Common myeloid progenitor, CD34-positive (primary cell): ENCODE data around the gene UBE2F.

Source experiments
- CTCF ChIA-PET: fragments of 350-600 bp; sonication (Branson Sonifier 250); formaldehyde crosslinking; loops from one replicate; lab custom pipeline; 2021; ENCODE audit warnings: antibody characterized with exemption; lab: Charles Lee
- POLR2A ChIA-PET: fragments of 350-600 bp; sonication (Branson Sonifier 250); formaldehyde crosslinking; loops from one replicate; lab custom pipeline; 2021; ENCODE audit warnings: antibody characterized with exemption; lab: Charles Lee
- DNase-seq, 3 donors: peaks; one replicate each; pipeline versions ENCODE4 v3.0.0 to v3.0.0-alpha.2; 2013
- H3K27ac ChIP-seq, 2 experiments: 1 replicate in 1 of 2; 2 replicates in 1 of 2; pipeline ENCODE4 v1.7.0; 2013; ENCODE audit warnings: inconsistent platforms in 2 of 2, low read length in 2 of 2, mild to moderate bottlenecking in 2 of 2, low read depth in 1 of 2, moderate library complexity in 1 of 2; ENCODE audit not compliant: severe bottlenecking in 2 of 2, insufficient read depth in 1 of 2, poor library complexity in 1 of 2
- H3K27me3 ChIP-seq, 5 experiments: replicated peaks in 2 of 5; 1 replicate in 3 of 5; 2 replicates in 2 of 5; pipeline versions ENCODE4 v1.6.1 to v1.7.0; 2013; ENCODE audit warnings: low read length in 4 of 5, mild to moderate bottlenecking in 2 of 5, moderate library complexity in 2 of 5, inconsistent platforms in 1 of 5; ENCODE audit not compliant: insufficient read depth in 5 of 5, control insufficient read depth in 4 of 5
- H3K36me3 ChIP-seq, 4 experiments: 1 replicate in 2 of 4; 2 replicates in 2 of 4; pipeline versions ENCODE4 v1.6.1 to v1.7.0; 2013; ENCODE audit warnings: low read length in 3 of 4, control low read depth in 1 of 4, mild to moderate bottlenecking in 1 of 4; ENCODE audit not compliant: control insufficient read depth in 4 of 4, insufficient read depth in 4 of 4
- H3K4me1 ChIP-seq, 4 experiments: 1 replicate in 3 of 4; 2 replicates in 1 of 4; pipeline versions ENCODE4 v1.6.1 to v1.7.1; 2013; ENCODE audit warnings: low read length in 3 of 4, mild to moderate bottlenecking in 3 of 4, control low read depth in 1 of 4, inconsistent platforms in 1 of 4, moderate library complexity in 1 of 4; ENCODE audit not compliant: control insufficient read depth in 4 of 4, insufficient read depth in 4 of 4; ENCODE audit errors: control extremely low read depth in 1 of 4
- H3K4me3 ChIP-seq, 7 experiments: 1 replicate in 4 of 7; 2 replicates in 3 of 7; pipeline versions ENCODE4 v1.5.1 to v1.7.0; 2013; ENCODE audit warnings: mild to moderate bottlenecking in 7 of 7, low read length in 6 of 7, moderate library complexity in 6 of 7, inconsistent platforms in 2 of 7, low read depth in 2 of 7, control low read depth in 1 of 7; ENCODE audit not compliant: insufficient read depth in 4 of 7, control insufficient read depth in 1 of 7; ENCODE audit errors: extremely low read depth in 1 of 7
- H3K9me3 ChIP-seq, 5 experiments: 1 replicate in 4 of 5; 2 replicates in 1 of 5; pipeline versions ENCODE4 v1.6.1 to v1.7.1; 2013; ENCODE audit warnings: low read length in 4 of 5, mild to moderate bottlenecking in 2 of 5, inconsistent platforms in 1 of 5, low read depth in 1 of 5, moderate library complexity in 1 of 5; ENCODE audit not compliant: control insufficient read depth in 4 of 5, insufficient read depth in 2 of 5; ENCODE audit errors: control extremely low read depth in 1 of 5
- WGBS: methylation state at CpG from one replicate; pipeline ENCODE4 v1.1.5; 2013; ENCODE audit not compliant: insufficient coverage; 5-methylcytosine and 5-hydroxymethylcytosine counted together

The UBE2F gene

GRCh38 chr2:237972211-237972610, 5.4 kb downstream of the UBE2F start:
- H3K27ac ChIP-seq = no peak overlapping the region
- peaks cover 30 to 55% (median 44%) of the 10 kb centered on the region in 4 experiments for H3K4me1 ChIP-seq
- no peak overlapping the region for H3K4me3 ChIP-seq
- ChIA-PET POLR2A (no interaction called here), CTCF (interaction anchor here (0.9 to 1.8 kb wide), 6 partner anchors 11 to 111 kb away, joined by 3 to 5 read pairs (median 3); no protein-coding TSS in a partner anchor)
- peak in 1 of 3 donors; percentile 41 for DNase-seq
- no peaks in the 10 kb centered on the region for H3K27me3 ChIP-seq
- WGBS = 89% methylated on average over 2 of the region's 3 CpGs
- peaks cover 0 to 27% (median 16%) of the 10 kb centered on the region in 4 experiments for H3K36me3 ChIP-seq
- no peaks in the 10 kb centered on the region for H3K9me3 ChIP-seq

DNA sequence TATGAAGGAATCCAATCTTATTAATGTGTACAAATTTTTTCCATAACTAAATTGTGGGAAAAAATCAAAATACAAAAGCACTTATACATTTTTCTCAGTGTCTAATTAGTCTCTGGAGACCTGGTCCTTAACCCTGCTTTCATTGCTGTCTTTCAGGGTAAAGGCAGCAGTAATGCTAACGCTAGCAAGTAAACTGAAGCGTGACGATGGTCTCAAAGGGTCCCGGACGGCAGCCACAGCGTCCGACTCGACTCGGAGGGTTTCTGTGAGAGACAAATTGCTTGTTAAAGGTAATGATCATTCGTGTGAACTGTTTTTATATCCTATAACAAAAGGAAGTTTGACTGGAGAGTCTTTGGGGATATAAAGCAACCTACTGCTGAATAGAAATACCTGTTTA, 6.1 kb downstream of the UBE2F start:
- H3K4me1 ChIP-seq = peaks cover 26 to 53% (median 39%) of the 10 kb centered on the region in 4 experiments
- CTCF ChIA-PET = interaction anchor here (0.9 to 1.6 kb wide), 4 partner anchors 10 to 112 kb away, joined by 3 to 5 read pairs (median 3); no protein-coding TSS in a partner anchor

GRCh38 chr2:237977380-237977779, 10.6 kb downstream of the UBE2F start:
- Histone ChIP-seq H3K36me3 (peaks cover 0 to 61% (median 25%) of the 10 kb centered on the region in 4 experiments), H3K27me3 (no peaks in the 10 kb centered on the region), H3K27ac (no peak overlapping the region), H3K4me3 (no peak overlapping the region), H3K9me3 (no peaks in the 10 kb centered on the region), H3K4me1 (peaks cover 12 to 47% (median 34%) of the 10 kb centered on the region in 4 experiments)
- CTCF ChIA-PET = no interaction called here
- no peak for DNase-seq
- POLR2A ChIA-PET = no interaction called here
- 100% methylated on average over 2 of the region's 2 CpGs for WGBS

More for the DNA sequence above, 6.1 kb downstream of the UBE2F start:
- no peak for DNase-seq
- Histone ChIP-seq H3K36me3 (peaks cover 0 to 34% (median 20%) of the 10 kb centered on the region in 4 experiments), H3K27ac (no peak overlapping the region), H3K4me3 (no peak overlapping the region), H3K27me3 (no peaks in the 10 kb centered on the region), H3K9me3 (no peaks in the 10 kb centered on the region)
- WGBS = 98% methylated on average over 7 of the region's 10 CpGs
- POLR2A ChIA-PET = no interaction called here

DNA sequence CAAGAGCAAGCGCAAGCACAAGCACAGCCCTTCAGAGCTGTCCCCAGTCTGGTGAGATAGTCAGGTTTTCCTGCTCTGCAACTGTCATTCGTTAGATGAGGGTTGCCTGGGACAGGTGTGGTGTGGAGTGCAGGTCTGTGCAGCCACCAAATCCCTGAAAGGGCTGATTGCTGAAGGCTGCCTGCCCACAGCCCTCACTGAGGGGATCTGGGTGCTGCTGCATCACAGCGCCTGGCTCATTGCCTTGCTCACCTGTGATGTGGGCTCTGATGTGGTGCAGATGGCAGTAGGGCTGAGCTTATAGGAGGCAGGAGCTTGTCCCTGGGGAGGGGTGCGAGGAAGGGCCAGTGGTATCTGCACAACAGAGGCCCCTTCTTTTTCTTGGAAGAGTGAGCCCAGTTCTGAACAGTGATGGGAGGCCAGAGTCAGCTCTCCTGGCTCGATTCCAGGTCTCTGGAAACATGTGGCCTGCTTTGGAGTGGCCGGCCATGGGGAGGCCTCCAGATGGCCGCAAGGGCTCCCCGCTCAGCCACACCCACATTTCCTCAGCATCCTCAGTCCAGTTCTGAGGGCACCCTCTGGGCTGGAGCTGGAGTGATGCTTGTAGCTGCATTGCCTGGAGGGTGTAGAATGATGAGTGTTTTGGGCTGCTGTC, 11.4 kb downstream of the UBE2F start:
- Histone ChIP-seq H3K9me3 (no peaks in the 10 kb centered on the region), H3K36me3 (peaks cover 0 to 66% (median 24%) of the 10 kb centered on the region in 4 experiments), H3K27ac (no peak overlapping the region), H3K27me3 (no peaks in the 10 kb centered on the region), H3K4me1 (peaks cover 12 to 53% (median 34%) of the 10 kb centered on the region in 4 experiments), H3K4me3 (no peak overlapping the region)
- POLR2A ChIA-PET = interaction anchor here (0.7 to 1.7 kb wide), 2 partner anchors 10 to 85 kb away, joined by 3 to 4 read pairs; no protein-coding TSS in a partner anchor
- WGBS = 93% methylated on average over 4 of the region's 8 CpGs
- no peak for DNase-seq
- CTCF ChIA-PET = interaction anchor here (1.0 kb wide), 1 partner anchor 10 kb away, joined by 4 read pairs; no protein-coding TSS in a partner anchor

DNA sequence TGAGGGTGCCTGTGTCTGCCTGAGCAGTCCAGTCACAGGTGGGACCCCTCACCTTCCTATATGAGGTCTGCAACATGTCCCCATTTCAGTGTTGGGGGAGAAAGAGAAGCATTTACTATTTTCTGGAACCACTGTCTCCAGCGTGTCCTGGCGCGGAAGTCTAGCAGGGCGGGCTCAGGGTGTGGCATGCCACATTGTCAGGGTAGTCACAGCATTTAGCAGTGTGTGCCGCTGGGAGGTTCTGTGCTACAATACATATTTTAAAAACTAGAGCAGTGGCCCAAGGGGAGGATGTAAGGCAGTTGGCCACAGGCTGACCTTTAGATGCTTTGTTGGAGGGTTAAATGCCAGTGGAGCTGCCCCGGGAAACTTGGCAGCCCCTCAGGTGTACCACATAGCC, 12.5 kb downstream of the UBE2F start:
- Histone ChIP-seq H3K27me3 (no peaks in the 10 kb centered on the region), H3K4me1 (peaks cover 14 to 64% (median 39%) of the 10 kb centered on the region in 4 experiments), H3K27ac (no peak overlapping the region), H3K4me3 (no peak overlapping the region), H3K9me3 (no peaks in the 10 kb centered on the region), H3K36me3 (peaks cover 0 to 67% (median 20%) of the 10 kb centered on the region in 4 experiments)
- CTCF ChIA-PET = interaction anchor here (0.6 to 3.6 kb wide), 5 partner anchors 9 to 181 kb away, joined by 3 to 22 read pairs (median 3); no protein-coding TSS in a partner anchor
- POLR2A ChIA-PET = interaction anchor here (1.7 kb wide), 1 partner anchor 11 kb away, joined by 4 read pairs; no protein-coding TSS in a partner anchor
- WGBS = 100% methylated on average over 1 of the region's 6 CpGs
- no peak for DNase-seq

- DNase-seq = no peak
Measured at GRCh38 chr2:237980087-237980486, 13.3 kb downstream of the UBE2F start.

More at GRCh38 chr2:237980087-237980486, 13.3 kb downstream of the UBE2F start:
- POLR2A ChIA-PET = interaction anchor here (1.7 kb wide), 1 partner anchor 11 kb away, joined by 4 read pairs; no protein-coding TSS in a partner anchor
- Histone ChIP-seq H3K36me3 (peaks cover 0 to 65% (median 20%) of the 10 kb centered on the region in 4 experiments), H3K27me3 (no peaks in the 10 kb centered on the region), H3K4me1 (peaks cover 16 to 70% (median 42%) of the 10 kb centered on the region in 4 experiments), H3K9me3 (no peaks in the 10 kb centered on the region), H3K4me3 (peak overlapping the region in 1 of 7 experiments; percentile 17), H3K27ac (no peak overlapping the region)
- CTCF ChIA-PET = interaction anchor here (1.3 to 3.6 kb wide), 3 partner anchors 10 to 57 kb away, joined by 3 to 22 read pairs (median 5); no protein-coding TSS in a partner anchor
- 50% methylated on average over 1 of the region's 1 CpG for WGBS
